ENCODE data around the gene PYGO1.
"Not testable (repeated sequence)": the region's sequence is repeated elsewhere in the genome, so short reads cannot be mapped to it uniquely, and the experiment has no call there.

The PYGO1 gene, protein sequence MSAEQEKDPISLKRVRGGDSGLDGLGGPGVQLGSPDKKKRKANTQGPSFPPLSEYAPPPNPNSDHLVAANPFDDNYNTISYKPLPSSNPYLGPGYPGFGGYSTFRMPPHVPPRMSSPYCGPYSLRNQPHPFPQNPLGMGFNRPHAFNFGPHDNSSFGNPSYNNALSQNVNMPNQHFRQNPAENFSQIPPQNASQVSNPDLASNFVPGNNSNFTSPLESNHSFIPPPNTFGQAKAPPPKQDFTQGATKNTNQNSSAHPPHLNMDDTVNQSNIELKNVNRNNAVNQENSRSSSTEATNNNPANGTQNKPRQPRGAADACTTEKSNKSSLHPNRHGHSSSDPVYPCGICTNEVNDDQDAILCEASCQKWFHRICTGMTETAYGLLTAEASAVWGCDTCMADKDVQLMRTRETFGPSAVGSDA

DNA sequence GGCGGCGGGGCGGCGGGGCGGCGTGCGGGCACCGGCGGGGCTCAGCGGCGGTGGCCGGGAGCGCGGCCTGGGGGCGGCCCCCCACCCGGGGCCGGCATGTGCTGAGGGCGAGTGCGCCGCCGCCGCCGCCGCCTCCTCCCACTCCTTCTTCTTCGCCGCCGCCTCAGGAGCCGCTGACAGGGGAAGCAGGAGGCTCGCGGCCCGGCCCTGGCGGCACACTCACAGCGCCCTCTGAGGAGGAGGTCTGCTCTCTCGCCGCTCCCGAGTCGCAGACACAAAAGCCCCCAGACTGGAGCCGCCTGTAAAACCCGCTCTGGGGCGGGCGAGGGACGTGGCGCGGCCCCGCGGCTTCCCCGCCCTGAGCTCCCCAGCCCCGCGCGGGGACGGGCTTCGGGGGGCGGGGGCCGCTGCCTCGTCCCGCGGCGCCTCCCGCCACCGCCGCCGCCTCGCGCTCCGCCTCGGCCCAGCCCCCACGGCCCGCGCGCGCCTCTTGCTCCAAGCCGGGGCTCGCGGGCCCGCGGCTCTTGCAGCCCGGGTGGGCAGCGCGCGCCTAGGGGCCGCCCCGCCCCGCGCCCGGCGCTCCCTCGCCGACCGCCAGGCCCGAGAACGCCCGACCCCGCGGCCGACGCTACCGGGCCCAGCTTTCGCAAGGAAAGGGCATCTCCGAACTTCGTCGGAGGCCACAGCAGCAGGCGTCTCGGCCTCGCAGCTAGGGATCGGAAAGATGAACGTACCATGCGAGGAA, at the start of gene PYGO1:
PYGO1 (minus strand) TSS at position 276 of the 745 bp plus-strand sequence. CDS start 462 bp downstream, outside the sequence.
- peak in 1 of 2 donors; percentile 33 for DNase-seq (ENCODE audit: low read depth in 1 of 2, low spot score in 1 of 2)

DNA sequence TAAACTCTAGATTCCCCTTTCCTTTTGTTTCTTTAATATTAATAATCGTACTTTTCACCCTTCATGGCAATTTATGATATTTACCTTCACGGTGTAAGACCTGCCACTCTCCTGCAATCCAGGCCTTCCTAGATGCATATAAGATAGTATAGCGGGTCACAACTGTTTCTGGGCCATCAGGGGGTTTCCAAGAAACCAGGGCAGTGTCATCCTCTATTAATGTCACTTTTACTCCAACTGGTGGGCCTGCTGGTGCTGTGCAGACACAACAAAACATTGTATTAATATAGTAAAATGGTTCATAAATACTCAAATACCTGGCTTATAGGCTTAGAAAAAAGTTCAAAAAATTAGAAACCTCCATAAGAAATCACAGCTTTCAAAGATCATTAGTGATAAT, 48.9 kb upstream of the PYGO1 start:
- DNase-seq (ENCODE audit: low read depth in 1 of 2, low spot score in 1 of 2) = no peak

DNA sequence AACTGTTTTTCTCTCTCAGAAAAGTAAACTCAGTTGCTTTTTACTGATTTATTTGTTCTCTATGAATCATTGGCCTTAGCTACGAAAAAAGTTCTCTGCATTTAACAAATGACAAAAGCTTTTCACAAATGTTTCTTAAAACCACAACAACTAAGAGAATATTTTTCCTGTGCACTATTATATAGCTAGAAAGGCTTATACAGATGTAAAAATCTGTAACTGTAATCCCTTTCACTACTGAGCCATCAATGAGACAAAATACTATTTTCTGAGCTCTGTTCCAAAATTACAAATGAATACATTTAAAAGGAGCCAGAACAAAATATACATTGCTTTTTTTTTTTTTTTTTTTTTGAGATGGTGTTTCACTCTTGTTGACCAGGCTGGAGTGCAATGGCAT, 45.6 kb upstream of the PYGO1 start:
- DNase-seq (ENCODE audit: low read depth in 1 of 2, low spot score in 1 of 2) = no peak

DNA sequence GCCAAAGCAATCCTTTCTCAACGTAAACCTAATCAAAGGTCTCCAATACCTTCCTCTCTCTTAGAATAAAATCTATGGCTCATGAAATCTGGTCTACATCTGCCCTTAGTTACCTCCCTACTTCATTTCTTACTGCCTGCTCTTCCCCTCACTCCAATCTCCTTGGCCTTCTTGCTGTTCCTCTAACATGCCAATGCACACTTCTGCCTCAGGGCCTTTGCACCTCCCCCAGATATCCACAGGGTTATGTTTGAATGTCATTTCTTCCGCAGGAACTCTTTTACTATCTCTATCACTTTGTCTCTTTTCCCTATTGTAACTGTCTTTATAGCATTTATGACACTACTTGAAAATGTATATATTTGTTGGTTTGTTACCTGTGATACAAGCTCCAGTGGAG, 44.3 kb upstream of the PYGO1 start:
- DNase-seq (ENCODE audit: low read depth in 1 of 2, low spot score in 1 of 2) = no peak

DNA sequence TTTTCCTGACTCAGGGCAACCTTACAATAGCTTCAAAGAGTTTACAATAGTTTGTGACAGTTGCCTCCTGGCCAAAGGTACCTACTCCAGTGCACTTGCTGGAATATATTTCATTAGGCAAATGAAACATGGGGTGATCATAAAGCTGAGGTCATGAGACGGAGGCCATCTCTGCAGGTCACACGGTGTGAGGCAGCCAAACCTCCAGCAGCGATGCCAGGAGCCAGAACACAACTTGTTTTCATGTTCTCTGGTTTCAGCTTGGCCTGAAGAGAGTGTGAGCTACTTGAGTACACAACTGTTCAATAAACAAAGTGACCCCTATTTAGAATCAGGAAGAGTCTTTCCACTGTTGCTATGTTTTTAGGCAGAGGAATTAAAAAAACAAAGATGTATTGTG, 42.7 kb upstream of the PYGO1 start:
- no peak for DNase-seq (ENCODE audit: low read depth in 1 of 2, low spot score in 1 of 2)

DNA sequence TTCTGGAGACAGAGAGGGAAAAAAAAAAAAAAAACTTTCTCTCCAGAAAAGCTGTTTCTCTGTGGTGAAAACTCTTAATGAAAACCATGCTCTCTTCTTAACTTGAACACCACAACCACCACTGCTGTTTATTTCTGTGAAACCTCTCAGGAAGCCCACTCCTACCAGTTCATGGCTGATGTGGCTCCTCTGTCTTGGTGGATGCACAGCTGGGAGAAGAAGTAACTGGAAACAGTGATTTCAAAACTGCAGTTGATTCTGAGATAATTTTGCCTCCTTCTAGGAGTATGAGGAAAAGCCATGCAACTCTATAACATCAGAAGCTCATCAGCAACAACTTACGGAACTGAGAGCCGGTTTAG, 40.2 kb upstream of the PYGO1 start:
- no peak for DNase-seq (ENCODE audit: low read depth in 1 of 2, low spot score in 1 of 2)

DNA sequence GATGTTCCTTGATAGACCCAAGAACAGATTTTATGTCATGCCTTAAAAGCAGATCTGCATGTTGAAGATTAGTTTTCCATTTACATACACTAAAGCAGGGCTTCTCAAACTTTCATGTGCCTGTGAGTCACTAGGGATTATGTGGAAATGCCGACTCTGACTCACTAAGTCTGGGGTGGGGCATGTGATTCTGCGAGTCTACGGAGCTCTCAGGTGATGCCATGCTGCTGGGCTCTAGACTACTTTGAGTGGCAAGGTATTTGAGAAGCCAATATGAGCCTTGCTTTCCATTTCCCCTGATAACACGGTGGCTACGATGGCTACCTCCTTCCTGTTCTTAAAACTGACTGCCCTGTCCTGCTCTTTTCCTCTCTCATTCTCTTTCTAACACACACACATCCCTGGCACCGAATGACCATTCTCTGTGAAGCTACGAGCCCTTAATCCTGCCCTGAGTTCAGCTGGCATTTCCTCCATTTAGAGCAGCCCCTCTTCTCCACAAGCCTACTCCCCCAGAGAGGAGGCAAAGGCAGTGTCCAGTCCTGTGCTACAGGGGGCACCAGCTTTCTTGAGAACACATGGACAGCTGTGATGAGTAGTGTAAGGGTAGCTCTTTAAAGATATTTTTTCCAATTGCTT, 39.7 kb upstream of the PYGO1 start:
- DNase-seq (ENCODE audit: low read depth in 1 of 2, low spot score in 1 of 2) = no peak

DNA sequence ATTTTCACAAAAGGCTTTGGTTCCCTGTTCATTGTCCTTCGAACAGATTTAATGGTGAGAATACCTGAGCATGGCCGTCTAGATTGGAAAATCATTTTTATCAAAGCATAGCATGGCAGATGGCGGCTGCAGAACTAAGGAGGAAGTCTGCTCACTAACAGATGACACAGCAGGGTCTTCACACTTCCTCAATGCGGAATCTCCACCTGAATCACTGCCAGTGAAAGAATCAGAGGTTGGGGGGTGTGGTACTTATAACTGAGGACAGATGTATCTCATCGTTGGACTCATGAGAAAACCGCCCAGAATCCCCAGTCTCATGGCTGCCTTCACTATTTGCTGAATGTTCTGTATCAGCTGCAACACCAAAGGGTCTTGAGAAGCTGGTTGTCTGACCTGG, 31.6 kb upstream of the PYGO1 start:
- DNase-seq (ENCODE audit: low read depth in 1 of 2, low spot score in 1 of 2) = no peak

DNA sequence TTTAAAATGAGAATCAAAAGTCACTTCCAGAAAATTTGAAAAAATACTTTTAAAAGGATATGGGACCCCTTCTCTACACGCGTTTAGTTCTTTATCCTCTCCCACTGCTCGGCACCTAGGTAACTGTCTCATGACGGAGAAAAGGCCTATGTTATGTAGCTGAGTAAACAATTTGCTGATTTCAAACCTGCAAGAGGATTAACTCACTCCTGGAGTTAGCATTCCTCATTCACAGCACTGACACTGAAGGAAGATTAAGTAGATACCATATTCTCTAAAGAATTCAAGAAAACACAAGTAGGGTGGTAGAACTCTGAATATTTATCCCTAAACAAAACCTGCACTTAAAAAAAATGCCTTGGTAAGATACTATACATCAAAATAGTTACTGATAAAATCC, 30.2 kb upstream of the PYGO1 start:
- no peak for DNase-seq (ENCODE audit: low read depth in 1 of 2, low spot score in 1 of 2)

DNA sequence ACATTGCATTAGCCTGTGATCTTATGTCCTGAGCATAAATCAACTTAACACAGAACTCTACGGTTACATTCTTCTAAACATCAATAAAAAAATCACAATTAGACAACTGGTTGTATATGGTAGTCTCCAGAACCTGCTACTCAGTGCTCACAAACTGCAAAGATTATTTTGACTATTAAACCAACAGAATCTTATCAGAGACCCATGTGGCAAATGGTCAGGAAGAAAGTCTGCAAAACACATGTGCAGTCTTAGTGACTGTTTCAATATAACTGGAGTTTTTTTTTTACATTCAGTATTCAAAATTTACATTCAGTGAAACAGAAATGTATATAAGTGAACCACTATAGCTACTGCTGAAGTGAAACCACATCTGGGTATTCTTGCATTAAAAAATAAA, 27.3 kb upstream of the PYGO1 start:
- no peak for DNase-seq (ENCODE audit: low read depth in 1 of 2, low spot score in 1 of 2)

DNA sequence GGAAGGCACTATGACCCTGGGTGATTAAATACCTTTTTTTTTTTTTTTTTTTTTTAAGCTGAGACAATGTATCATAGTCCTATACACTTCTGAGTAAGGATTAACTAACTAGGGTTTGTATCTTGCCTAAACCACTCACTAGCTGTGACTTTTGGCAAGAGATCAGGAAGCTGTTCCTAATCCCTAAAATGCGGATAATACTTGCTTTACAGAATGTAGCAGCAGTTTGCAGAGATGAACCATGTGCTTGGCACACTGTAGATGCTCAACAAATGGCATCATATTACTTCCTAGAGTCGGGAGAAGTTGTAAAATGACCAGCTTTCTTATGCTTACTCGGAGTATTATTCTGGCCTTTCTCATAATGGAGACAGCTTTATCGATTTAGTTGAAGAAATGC, 25.6 kb upstream of the PYGO1 start:
- no peak for DNase-seq (ENCODE audit: low read depth in 1 of 2, low spot score in 1 of 2)

DNA sequence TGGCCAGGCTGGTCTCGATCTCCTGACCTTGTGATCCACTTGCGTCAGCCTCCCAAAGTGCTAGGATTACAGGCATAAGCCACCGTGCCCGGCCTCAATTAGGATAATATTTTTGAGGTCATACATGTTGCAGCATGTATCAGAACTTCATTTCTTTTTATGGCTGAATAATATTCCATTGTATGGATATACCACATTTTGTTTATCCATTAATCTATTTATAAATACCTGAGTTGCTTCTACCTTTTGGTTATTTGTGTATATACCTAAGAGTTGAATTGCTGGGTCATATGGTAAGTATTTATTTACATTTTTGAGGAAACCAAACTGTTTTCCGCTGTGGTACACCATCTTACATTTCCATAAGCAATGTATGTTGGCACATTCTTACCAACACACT, 18.1 kb upstream of the PYGO1 start:
- no peak for DNase-seq (ENCODE audit: low read depth in 1 of 2, low spot score in 1 of 2)

DNA sequence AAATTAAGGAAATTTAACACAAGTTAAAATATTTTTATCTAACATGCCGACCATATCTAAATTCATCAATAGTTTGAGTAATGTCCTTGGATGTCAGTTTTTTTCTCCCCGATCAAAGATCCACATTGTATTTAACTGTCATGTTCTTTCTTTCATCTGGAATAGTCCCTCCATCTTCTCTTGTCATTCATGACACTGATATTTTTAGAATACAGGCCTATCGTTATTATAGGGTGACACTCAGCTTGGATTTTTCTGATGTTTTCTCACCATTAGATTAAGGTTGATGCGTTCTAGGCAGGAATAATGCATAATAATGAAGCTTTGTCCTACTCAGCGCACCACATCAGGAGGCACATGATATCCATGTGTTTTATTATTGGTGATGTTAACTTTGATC, 13.2 kb upstream of the PYGO1 start:
- DNase-seq (ENCODE audit: low read depth in 1 of 2, low spot score in 1 of 2) = no peak

DNA sequence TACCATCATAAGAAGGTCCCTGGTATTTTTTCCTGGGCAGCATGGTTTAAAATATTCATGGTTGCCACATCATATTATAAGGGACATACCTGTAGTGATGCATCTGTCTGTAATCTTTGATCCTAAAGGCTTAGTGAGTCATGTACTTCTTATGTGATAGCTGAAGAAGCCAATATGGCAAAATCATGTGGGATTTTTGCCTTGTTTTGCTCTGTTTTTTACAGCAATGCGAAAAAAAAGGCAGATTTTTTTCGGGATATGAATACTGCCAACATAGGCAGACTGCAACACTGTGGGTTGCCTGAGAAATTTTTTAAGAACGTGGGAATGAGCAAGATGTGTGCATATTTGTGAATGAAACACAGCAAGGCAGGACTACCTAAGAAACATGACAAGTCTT, 11.3 kb upstream of the PYGO1 start:
- no peak for DNase-seq (ENCODE audit: low read depth in 1 of 2, low spot score in 1 of 2)

DNA sequence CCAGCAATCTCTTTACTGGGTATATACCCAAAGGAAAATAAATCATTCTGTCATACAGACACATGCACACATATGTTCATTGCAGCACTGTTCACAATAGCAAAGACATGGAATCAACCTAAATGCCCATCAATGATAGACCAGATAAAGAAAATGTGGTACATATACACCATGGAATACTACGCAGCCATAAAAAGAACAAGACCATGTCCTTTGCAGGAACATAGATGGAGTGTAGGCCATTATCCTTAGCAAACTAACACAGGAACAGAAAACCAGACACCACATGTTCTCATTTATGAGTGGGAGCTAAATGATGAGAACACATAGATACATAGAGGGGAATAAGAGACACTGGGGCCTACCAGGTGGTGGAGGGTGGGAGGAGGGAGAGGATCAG, 4.9 kb upstream of the PYGO1 start:
- not testable (repeated sequence) for DNase-seq (ENCODE audit: low read depth in 1 of 2, low spot score in 1 of 2)

DNA sequence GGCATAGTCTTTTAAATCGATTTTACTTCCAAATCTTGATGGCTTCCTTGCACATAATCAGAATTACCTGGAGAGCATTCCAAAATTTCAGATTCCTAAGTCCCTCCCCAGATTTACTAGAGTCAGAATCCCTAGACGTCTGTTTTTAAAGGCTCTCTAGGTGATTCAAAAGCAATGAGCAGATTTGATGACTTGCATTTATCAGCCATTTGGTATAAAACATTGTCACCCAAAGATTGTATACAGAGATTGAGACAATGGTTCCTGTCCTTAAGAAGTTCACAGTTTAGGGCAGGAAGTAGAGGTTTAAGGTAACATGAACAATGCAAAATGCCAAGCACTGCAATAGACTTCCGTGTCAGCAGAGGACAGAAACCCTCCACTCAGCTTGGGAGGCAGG, 2.6 kb upstream of the PYGO1 start:
- no peak for DNase-seq (ENCODE audit: low read depth in 1 of 2, low spot score in 1 of 2)

DNA sequence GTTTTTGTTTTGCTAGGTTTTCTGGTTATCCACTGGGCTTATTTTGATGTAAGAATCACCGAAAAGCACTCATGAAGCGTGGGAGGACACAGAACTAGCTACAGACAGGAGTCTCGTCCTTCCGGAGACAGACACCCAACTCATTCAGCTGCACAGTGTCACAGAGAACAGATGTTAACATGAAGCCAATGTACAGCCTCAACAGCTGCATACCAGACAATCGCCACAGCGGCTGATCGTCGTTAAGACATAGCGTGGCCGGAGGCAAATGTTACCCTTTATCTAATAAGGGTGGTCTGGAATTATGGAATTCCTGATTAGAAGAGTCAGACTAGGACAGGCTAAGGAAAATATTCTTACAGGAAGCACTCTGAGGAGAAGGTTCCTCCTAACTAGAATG, 1.1 kb upstream of the PYGO1 start:
- no peak for DNase-seq (ENCODE audit: low read depth in 1 of 2, low spot score in 1 of 2)

DNA sequence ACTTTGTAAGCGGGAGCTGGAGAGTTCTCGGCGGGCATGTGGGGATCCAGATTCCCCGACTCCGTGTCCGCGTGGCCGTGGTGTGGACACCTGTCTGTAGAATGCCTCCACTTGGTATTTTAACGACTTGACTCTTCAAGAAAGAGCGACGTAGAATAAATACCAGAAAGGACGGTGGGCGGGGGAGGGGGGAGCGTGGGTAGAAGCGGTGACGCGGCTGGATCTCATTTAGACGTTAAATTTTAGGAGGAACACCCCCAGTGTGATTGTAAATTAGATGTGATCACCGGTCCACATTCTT, 620 bp upstream of the PYGO1 start:
- no peak for DNase-seq (ENCODE audit: low read depth in 1 of 2, low spot score in 1 of 2)

DNA sequence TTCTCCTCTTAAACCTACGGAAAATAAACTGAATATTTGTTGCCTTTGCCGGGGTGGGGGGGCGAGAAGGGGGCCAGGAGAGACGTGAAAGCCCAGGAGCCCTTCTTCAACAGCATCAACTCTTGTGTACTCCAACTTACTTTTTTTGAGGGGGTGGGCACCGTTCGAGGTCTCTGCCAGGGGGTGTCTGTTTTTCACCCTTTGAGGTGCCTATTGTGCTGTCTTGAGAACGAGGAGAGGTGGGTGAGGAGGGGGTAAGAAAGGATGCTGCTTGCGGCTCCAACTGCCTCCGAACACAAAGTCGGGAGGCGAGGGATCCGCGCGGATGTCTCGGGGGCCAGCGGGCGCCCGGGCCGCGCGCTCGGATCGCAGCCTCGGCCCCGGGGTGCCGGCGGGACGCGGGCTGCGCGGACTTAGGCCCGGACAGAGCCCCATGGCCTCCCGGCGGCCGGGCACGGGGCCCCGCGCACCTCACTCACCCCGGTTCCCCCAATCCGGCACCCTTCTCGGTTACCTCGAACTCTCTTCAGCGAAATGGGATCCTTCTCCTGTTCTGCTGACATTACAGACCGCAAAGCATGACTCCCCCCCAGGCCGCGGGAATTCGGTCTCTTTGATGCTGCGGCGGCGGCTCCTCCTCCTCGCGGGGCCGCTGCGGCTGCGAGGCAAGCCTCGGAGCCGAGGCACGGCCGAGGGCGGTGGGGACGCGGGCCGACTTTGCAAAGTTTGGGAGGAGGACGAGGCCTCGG, 650 bp downstream of the PYGO1 start:
- DNase-seq (ENCODE audit: low read depth in 1 of 2, low spot score in 1 of 2) = peak in 1 of 2 donors; percentile 10

DNA sequence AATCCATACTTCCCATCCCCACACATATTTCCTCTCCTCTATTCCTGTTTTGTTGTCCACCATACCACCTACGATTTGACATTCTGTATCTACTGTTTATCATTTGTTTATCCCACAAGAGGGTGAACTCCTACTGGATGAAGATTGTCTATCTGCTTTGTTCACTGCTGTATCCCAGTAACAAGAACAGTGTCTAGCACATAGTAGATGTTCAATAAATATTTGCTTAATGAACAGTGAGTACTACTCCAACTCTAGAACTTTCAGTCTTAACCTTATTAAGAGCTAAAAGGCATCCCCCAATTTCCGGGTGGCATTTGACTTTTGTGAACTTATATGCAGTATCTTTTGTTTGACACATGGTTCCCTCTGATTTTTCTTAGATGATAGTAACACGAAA, 1.3 kb downstream of the PYGO1 start:
- DNase-seq (ENCODE audit: low read depth in 1 of 2, low spot score in 1 of 2) = no peak

DNA sequence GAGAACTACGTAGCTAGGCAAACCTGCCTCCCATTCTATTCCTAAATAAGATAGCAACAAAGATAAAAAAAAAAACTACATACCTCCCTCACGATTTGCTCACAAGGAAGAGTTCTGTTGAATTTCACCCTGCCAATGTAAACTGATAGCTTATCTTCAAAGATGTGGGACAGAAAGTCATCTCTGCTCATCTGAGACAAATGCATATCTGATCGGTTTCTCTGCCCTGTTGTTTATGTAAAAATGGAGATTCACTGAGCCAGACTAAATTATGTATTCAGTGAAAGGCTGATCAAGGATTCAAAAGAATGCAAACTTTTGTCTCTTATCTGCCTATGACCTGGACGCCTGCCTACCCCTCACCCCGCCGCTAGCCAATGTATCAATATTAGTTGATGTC, 11.2 kb downstream of the PYGO1 start:
- DNase-seq (ENCODE audit: low read depth in 1 of 2, low spot score in 1 of 2) = no peak

DNA sequence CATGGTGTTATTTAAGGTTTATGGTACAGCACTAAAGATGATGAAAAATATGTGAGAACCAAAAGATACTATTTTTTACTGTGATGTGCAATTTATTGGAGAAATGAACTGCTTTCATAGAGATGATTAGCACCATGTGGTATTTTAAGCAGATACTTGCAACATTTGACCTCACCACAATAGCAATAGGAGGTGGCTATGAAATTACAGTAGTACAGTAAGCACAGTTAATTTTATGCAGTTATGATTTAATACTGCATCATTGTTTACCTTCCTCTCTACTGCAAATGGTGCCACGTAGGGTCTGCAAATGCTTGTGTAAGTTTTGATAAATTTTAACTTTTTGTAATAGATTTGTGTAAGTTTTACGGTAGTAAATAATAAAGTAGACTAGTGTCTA, 14.0 kb downstream of the PYGO1 start:
- DNase-seq (ENCODE audit: low read depth in 1 of 2, low spot score in 1 of 2) = no peak
